IPS-18c (cell line): ENCODE data around the gene MICAL3.
"Not testable (repeated sequence)": the region's sequence is repeated elsewhere in the genome, so short reads cannot be mapped to it uniquely, and the experiment has no call there.

Experiments used
- H3K4me3 ChIP-seq: 2 replicates; pipeline ENCODE4 v1.7.0; 2013; ENCODE audit warnings: low read depth, mild to moderate bottlenecking, low read length, moderate library complexity; ENCODE audit not compliant: insufficient read depth
- H3K9me3 ChIP-seq: one replicate; pipeline ENCODE4 v1.6.1; 2013; ENCODE audit warnings: mild to moderate bottlenecking, low read length, moderate library complexity; ENCODE audit not compliant: control insufficient read depth, insufficient read depth

Gene MICAL3

DNA sequence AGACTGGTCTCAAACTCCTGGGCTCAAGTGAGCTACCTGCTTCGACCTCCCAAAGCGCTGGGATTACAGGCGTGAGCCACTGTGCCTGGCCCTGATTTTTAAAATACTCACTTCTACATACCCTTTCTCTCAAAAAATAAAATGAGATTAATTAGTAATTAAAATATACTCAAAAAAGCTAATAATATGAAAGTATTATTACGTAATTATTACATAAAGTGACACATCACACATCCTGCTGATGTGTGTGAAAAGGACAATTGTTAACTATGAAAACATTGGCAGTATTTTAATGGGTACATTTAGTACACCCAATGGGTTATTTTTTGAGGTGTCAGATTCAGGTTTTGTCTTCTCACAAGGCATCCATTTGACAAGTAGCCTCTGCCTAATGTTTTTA lies 21.4 kb upstream of the MICAL3 start:
- no peaks in the 10 kb centered on the region for H3K9me3 ChIP-seq
- H3K4me3 ChIP-seq: no peak overlapping the region

- no peaks in the 10 kb centered on the region for H3K9me3 ChIP-seq
- H3K4me3 ChIP-seq: no peak overlapping the region
Observed at GRCh38 chr22:18044548-18045271, 20.3 kb upstream of the MICAL3 start.

DNA sequence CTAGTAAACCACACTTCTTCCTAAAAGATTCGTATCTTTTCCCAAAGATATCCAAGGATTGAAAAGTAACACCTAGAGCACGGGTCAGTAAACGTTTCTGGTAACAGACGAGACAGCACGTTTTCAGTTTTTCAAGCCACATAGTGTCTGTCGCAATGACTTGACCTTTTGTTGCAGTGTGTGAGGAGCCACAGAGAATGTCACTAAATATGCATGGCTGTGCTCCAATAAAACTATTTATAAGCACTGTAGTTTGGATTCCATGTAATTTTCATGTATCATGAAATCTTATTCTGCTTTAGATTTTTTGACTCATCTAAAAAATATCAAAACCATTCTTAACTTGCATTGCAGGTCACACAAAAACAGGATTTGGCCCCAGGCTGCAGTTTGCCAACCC lies 18.3 kb upstream of the MICAL3 start:
- Histone ChIP-seq H3K9me3 (no peaks in the 10 kb centered on the region), H3K4me3 (no peak overlapping the region)

- not testable (repeated sequence) for H3K4me3 ChIP-seq, H3K9me3 ChIP-seq
Observed at GRCh38 chr22:18040898-18041297, 16.5 kb upstream of the MICAL3 start.

- no peak overlapping the region for H3K4me3 ChIP-seq
- no peaks in the 10 kb centered on the region for H3K9me3 ChIP-seq
Observed at GRCh38 chr22:18035751-18036150, 11.4 kb upstream of the MICAL3 start.

DNA sequence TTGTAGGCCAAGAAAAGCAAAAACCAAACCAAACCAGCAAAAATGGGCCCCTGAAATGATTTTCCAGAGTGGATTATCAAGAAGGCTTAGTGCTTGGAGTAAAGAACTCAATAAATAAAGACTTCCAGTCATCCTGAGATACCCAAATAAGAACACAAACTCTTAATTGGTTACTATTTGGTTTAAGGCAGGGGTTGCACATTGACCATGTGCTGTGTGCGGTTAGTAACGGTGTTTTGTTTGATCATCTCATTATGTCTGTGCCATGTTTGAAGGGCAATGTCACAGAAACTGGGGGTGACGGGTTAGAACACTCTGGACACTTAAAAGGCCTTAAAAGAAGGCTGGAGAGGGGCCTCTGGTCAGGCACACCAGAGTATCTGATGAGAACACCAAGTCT lies 9.7 kb upstream of the MICAL3 start:
- Histone ChIP-seq H3K4me3 (no peak overlapping the region), H3K9me3 (no peaks in the 10 kb centered on the region)

- Histone ChIP-seq H3K9me3 (no peaks in the 10 kb centered on the region), H3K4me3 (no peak overlapping the region)
Observed at GRCh38 chr22:18033204-18033998, 9.0 kb upstream of the MICAL3 start.

DNA sequence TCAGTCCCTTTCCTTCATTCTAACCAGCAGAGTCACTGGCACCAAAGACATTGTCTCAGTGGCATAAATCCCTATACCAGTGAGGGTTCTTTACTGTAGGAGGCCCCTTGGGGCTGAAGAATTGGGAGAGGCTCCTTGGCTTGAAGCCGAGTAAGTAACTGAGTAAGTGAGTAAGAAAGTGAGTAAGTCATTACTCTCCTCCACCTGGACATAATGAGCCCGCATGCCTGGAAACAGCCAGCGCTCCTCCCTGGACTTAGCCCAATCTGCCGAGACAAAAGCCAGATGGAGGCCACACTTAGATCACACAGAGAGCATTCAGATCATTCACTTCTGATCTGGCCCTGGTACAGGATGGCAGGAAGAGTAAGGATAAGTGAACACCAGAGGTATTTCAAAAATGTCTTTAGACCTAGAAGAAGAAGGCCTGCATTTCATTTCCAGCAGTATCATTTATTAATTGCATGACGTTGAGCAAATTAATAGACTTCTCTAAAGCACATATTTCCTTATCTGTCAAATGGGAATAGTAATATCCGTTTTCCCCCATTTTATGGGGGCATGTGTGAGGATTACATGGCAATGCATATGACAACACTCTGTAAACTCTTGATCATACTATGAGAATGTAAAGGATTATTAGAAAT lies 8.2 kb upstream of the MICAL3 start:
- Histone ChIP-seq H3K4me3 (no peak overlapping the region), H3K9me3 (no peaks in the 10 kb centered on the region)

DNA sequence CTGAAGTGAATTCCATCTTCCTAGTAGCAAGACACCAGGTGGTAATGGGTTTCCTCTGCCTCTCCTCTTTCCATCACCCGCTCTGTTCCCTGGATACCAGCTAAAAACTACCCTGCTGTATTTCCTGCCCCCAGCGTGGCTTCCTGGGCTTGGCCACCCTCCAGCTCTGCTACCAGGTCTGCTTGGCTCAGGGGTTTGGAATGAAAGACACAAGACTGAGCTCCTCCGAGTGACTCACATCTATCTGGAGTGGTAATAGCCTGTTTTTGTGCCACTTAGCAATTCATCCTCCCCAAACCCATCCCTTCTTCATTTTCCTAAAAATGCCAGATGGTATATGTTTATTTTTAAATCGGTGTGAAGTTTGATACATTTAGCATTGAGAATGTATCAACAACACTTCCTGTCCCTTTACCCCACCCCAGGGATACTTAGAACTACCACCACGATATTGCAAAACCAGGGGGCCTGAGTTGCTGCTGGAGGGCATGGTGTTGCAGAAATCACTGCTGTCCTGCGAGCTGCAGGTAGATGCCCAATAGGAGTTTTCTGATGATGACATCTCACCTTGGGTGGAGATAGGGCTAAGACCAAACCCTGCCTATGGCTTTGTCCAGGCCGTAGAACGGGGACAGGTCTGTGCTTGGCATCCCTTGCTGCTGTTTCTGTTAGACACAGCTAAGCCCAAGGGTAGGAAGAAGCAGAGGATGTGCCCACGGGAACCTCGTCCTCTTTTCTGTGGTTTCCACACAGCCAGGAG lies 7.5 kb upstream of the MICAL3 start:
- no peak overlapping the region for H3K4me3 ChIP-seq

DNA sequence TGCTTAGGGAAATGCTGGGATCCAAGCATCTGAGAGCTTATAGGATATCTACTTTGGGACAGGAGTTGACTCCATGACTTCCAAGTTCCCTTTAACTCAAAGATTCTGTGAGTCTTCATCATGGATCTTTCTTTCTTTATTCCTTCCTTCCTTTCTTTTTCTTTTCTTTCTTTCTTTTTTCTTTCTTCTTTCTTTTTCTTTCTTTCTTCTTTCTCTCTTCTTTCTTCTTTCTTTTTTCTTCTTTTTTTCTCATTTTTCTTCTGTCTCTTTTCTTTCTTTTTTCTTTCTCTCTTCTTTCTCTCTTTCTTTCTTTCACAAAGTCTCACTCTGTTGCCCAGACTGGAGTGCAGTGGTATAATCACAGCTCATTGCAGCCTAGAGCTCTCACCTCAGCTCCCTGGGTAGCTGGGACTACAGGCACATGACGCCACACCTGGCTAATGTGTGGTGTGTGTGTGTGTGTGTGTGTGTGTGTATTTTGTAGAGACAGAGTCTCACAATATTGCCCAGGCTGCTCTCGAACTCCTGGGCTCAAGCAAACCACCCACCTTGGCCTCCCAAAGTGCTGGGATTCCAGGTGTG lies 5.4 kb upstream of the MICAL3 start:
- H3K4me3 ChIP-seq: no peak overlapping the region
- no peaks in the 10 kb centered on the region for H3K9me3 ChIP-seq

More for the DNA sequence above, 7.5 kb upstream of the MICAL3 start:
- no peaks in the 10 kb centered on the region for H3K9me3 ChIP-seq

GRCh38 chr22:18028817-18029527 lies 4.6 kb upstream of the MICAL3 start:
- no peak overlapping the region for H3K4me3 ChIP-seq
- no peaks in the 10 kb centered on the region for H3K9me3 ChIP-seq

DNA sequence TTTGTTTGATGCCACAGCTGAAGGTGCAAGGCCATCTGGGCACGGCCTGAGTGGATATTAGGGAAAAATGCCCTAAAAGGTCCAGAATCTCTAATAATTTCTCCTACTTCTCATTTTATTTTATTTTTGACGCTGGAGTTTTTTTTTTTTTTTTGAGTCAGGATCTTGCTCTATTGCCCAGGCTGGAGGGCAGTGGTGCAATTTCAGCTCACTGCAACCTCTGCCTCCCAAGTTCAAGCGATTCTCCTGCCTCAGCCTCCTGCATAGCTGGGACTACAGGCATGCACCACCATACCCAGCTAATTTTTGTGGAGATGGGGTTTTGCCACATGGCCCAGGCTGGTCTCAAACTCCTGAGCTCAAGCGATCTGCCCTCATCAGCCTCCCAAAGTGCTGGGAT lies 1.5 kb upstream of the MICAL3 start:
- not testable (repeated sequence) for H3K4me3 ChIP-seq, H3K9me3 ChIP-seq

DNA sequence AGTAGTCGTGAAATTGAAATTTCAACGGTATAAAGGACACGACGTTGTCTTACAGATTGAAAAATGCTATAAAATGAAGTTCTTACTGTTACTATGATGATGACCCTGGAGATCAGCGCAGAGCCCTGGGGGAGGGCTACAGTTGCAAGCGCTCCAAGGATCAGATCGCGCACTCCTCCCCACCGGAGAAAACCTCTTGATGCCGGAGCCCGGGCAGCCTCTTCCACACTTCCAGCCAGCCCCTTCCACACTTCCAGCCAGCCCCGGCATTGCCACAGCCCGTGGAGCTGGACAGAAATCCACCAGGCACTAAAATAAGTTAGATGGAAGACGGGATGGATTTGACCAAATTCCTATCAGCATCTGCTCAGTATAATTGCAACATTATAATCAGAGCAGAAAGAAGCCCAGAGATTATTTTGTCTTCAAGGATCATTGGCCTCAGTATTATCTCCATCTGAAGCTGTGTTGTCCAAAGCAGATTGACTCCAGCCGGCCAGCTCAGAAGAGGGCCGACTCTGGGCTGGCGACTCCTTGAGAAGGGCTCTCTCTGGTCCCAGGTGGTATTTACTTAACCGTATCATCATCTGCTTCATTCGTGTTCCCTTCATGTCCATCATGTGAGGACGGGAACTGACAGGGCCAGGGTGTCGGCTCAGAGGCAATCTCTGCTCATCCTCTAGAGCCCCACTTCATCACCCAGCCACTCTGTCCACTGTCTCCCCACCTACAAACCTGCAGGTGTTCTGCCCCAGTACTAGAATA lies 777 bp upstream of the MICAL3 start:
- Histone ChIP-seq H3K9me3 (no peaks in the 10 kb centered on the region), H3K4me3 (peak overlapping the region; percentile 63; the same call in 1 of the 2 replicates)

GRCh38 chr22:18023509-18024275 lies 669 bp downstream of the MICAL3 start:
- H3K4me3 ChIP-seq: peak overlapping the region; percentile 63
- H3K9me3 ChIP-seq: no peaks in the 10 kb centered on the region

DNA sequence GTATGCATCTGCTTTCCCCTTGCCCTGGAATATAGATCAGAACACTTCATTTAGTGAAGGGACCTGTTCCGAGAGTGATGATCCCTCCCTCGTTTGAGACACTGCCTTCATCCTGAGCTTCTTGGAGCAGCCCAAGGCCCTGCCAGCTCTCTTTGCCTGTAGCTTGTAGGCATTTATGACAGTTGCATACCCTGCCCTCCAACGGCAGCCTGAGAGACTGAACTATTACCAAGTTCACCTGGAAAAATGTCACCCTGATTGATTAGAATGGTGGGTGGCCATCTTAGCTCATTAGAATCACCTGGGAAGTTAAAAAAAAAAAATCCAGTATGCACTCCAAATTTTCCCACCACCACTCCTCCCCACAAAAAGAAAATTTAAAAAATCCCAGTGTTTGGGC lies 1.5 kb downstream of the MICAL3 start:
- H3K4me3 ChIP-seq: no peak overlapping the region

More for the DNA sequence above, 1.5 kb downstream of the MICAL3 start:
- no peaks in the 10 kb centered on the region for H3K9me3 ChIP-seq
